ENCODE data around the gene IFT22. TPM values are rescaled to one million over a fixed set of nuclear protein-coding genes. Genes with fewer than 3 reads are reported as not detected.

The IFT22 gene
- total and polyA plus RNA-seq, 2 of the 8 experiments (the other 6 are each of a cell fraction or from before 2014, with no cell fraction given): 17.7 to 18.9 TPM

DNA sequence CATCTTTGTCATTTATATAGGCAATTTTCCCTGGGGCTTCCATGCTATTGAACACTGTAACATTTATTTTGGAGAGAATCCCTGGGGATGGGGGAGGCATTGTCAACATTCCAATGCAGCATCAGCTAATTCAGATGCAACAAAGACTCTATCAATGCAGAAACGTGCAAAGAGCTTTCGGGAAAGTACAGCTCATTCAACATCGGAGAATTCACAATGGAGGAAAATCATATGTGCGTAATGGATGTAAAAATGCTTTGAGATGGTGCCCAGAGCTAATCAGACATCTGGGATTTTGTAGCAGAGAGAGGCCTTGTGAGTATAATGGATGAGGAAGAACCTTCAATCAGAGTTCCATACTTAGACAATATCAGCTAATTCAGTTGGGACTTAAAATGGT lies 48.4 kb downstream of the IFT22 start:
- H2BK15ac ChIP-seq (ENCODE audit: low read length): no peak overlapping the region
- H3K18ac ChIP-seq (ENCODE audit: extremely low read depth, low read length): no peak overlapping the region
- H4K20me1 ChIP-seq (replicated peaks in 1 of 2; ENCODE audit: control insufficient read depth in 1 of 2, insufficient read depth in 2 of 2, low read length in 2 of 2): peaks cover 0 to 2% of the 10 kb centered on the region in 2 experiments
- no peak overlapping the region for H3K4me3 ChIP-seq (ENCODE audit: extremely low read depth in 1 of 4, insufficient read depth in 2 of 4, low read depth in 3 of 4, low read length in 4 of 4)
- TF ChIP-seq EP300 (IDR thresholded peaks at IDR 0.05; ENCODE audit: borderline replicate concordance in 1 of 2, low read depth in 2 of 2, low read length in 2 of 2): no peak
- TF ChIP-seq ASH2L (IDR thresholded peaks at IDR 0.05; ENCODE audit: low read length): no peak
- no peak for TF ChIP-seq CEBPB (IDR thresholded peaks at IDR 0.05; ENCODE audit: low read depth, low read length)
- TF ChIP-seq SIRT6 (IDR thresholded peaks at IDR 0.05; ENCODE audit: low read length): no peak
- TF ChIP-seq HDAC2 (IDR thresholded peaks at IDR 0.05; ENCODE audit: borderline replicate concordance in 1 of 2, low read depth in 2 of 2, low read length in 2 of 2): no peak
- no peak for TF ChIP-seq KDM1A (IDR thresholded peaks at IDR 0.05; ENCODE audit: borderline replicate concordance, low read length)
- no peak for TF ChIP-seq CREB1 (IDR thresholded peaks at IDR 0.05)
- no peak for TF ChIP-seq TEAD4 (IDR thresholded peaks at IDR 0.05; ENCODE audit: low read depth, low read length)
- TF ChIP-seq FOSL1 (IDR thresholded peaks at IDR 0.05; ENCODE audit: insufficient read depth, low read depth, low read length): no peak
- no peak for TF ChIP-seq CHD1 (IDR thresholded peaks at IDR 0.05; ENCODE audit: low read depth, low read length)
- TF ChIP-seq POU5F1 (IDR thresholded peaks at IDR 0.05; ENCODE audit: low read depth, low read length): no peak
- no peak for TF ChIP-seq RAD21 (IDR thresholded peaks at IDR 0.05 in 1 of 2, conservative IDR thresholded peaks at IDR 0.05 in 1 of 2; ENCODE audit: low read depth in 2 of 2, low read length in 2 of 2)
- TF ChIP-seq JUN (IDR thresholded peaks at IDR 0.05; ENCODE audit: low read depth, low read length): no peak
- TF ChIP-seq BACH1 (IDR thresholded peaks at IDR 0.05; ENCODE audit: low read length): no peak
- no peak for TF ChIP-seq TBP (IDR thresholded peaks at IDR 0.05; ENCODE audit: low read depth, low read length)
- H3K27me3 ChIP-seq (replicated peaks in 1 of 4; ENCODE audit: control insufficient read depth in 3 of 4, extremely low read depth in 1 of 4, insufficient read depth in 3 of 4, low read length in 3 of 4): no peaks in the 10 kb centered on the region
- no peaks in the 10 kb centered on the region for H3K9me3 ChIP-seq (ENCODE audit: insufficient read depth in 2 of 2, low read depth in 1 of 2, low read length in 1 of 2)
- no peak overlapping the region for H3K23ac ChIP-seq (ENCODE audit: insufficient read length)
- ChIA-PET CTCF (ENCODE audit: partially characterized antibody) (interaction anchor here (0.7 to 3.5 kb wide), 8 partner anchors 9 to 102 kb away, joined by 3 to 25 read pairs (median 4); no protein-coding TSS in a partner anchor), POLR2A (ENCODE audit: partially characterized antibody) (interaction anchor here (1.2 to 2.7 kb wide), 9 partner anchors 9 to 29 kb away, joined by 4 to 13 read pairs (median 6); partner anchors contain the start of gene FIS1)
- H2BK120ac ChIP-seq (replicated peaks; ENCODE audit: low read depth, low read length): no peak overlapping the region
- H3K23me2 ChIP-seq (ENCODE audit: low read depth, low read length): no peaks in the 10 kb centered on the region; the same call in 1 of the 2 replicates
- H2BK20ac ChIP-seq (ENCODE audit: low read length): no peak overlapping the region
- no peak overlapping the region for H3K14ac ChIP-seq (ENCODE audit: insufficient read length)
- no peak overlapping the region for H3K9ac ChIP-seq (replicated peaks in 1 of 4; ENCODE audit: extremely low read depth in 1 of 4, low read depth in 3 of 4, low read length in 3 of 4)
- H3K4ac ChIP-seq (replicated peaks; ENCODE audit: insufficient read length, low read depth, low read length): no peak overlapping the region
- no peaks in the 10 kb centered on the region for H3K79me2 ChIP-seq (ENCODE audit: control insufficient read depth in 1 of 2, insufficient read depth in 2 of 2, low read length in 2 of 2)
- no peak overlapping the region for H2BK12ac ChIP-seq (ENCODE audit: low read depth, low read length)
- FAIRE-seq (no peak), DNase-seq (ENCODE audit: low read depth in 1 of 2, low spot score in 2 of 2) (no peak)
- no peak overlapping the region for H2BK5ac ChIP-seq (ENCODE audit: low read depth, low read length)
- H4K91ac ChIP-seq (replicated peaks; ENCODE audit: insufficient read length, low read length): no peak overlapping the region
- H4K5ac ChIP-seq (ENCODE audit: insufficient read length, low read depth, low read length): no peak overlapping the region
- no peak overlapping the region for H3K56ac ChIP-seq (replicated peaks; ENCODE audit: insufficient read length, low read depth, low read length)
- no peak overlapping the region for H4K8ac ChIP-seq (ENCODE audit: extremely low read depth, insufficient read depth, low read length)
- H2AFZ ChIP-seq (ENCODE audit: low read length): no peak overlapping the region
- peaks cover 6 to 11% (median 8%) of the 10 kb centered on the region in 4 experiments; a peak in 5 of 8 replicates for H3K36me3 ChIP-seq (ENCODE audit: control insufficient read depth in 2 of 4, insufficient read depth in 4 of 4, low read length in 3 of 4)
- WGBS, 2 experiments (ENCODE audit: extremely low coverage in 1 of 2, insufficient coverage in 1 of 2, insufficient read length in 1 of 2, insufficient replicate concordance in 2 of 2, low coverage in 1 of 2, low lambda C conversion rate in 2 of 2, missing lambda C conversion rate in 1 of 2): 72% methylated on average over 4 of the region's 4 CpGs; no CpG with 5 or more reads in 1 of the 2 experiments
- no peak overlapping the region for H2AK5ac ChIP-seq (ENCODE audit: low read depth, low read length)
- no peak overlapping the region for H3K27ac ChIP-seq (ENCODE audit: low read depth, low read length)
- peaks cover 0 to 10% (median 6%) of the 10 kb centered on the region in 4 experiments; a peak in 3 of 7 replicates for H3K4me1 ChIP-seq (replicated peaks in 1 of 4; ENCODE audit: control insufficient read depth in 3 of 4, insufficient read depth in 4 of 4, low read length in 3 of 4)
- peak overlapping the region; percentile 11 to 57; a peak in 2 of 4 replicates for H3K4me2 ChIP-seq (ENCODE audit: insufficient read depth in 1 of 2, low read depth in 2 of 2, low read length in 2 of 2)
- no peaks in the 10 kb centered on the region for H3K79me1 ChIP-seq (ENCODE audit: low read depth, low read length)

Measured in H1 (cell line).